Caki2 (cell line): ENCODE data around the gene CFLAR. TPM values are rescaled to one million over a fixed set of nuclear protein-coding genes. Genes with fewer than 3 reads are reported as not detected.
A peak's percentile ranks its signal among the peaks of the same experiment; 100 is the strongest.

Source experiments
- DNase-seq: peaks from one replicate; pipeline ENCODE4 v3.0.0-alpha.2; 2015; ENCODE audit warnings: low read depth
- in situ Hi-C: cut with HindIII; loops from 2 replicates; pipeline ENCODE4 v1.10.0; 2016; ENCODE audit warnings: low sequenced_read_pairs, low pct_unique_long_range_greater_than_20kb, mixed read lengths
- total RNA-seq: library from RNA; depleted of rRNA; stranded (reverse); fragments of >200 nt; shearing (Covaris generic); gene quantifications from 2 replicates; pipeline ENCODE4 v1.2.3, GENCODE V29; 2014; ENCODE audit warnings: low replicate concordance

Gene CFLAR
- total RNA-seq, 1 experiment from 2014 or later, result 99.7 TPM

- DNase-seq, result no peak
- in situ Hi-C loops, result no loop called here
Observed at GRCh38 chr2:201195331-201195730, 79.4 kb downstream of the CFLAR start.

- DNase-seq, result no peak
Observed at GRCh38 chr2:201196003-201196402, 80.0 kb downstream of the CFLAR start.

GRCh38 chr2:201196803-201197202 is 80.8 kb downstream of the CFLAR start:
- no peak for DNase-seq
- in situ Hi-C loops, result no loop called here

More at GRCh38 chr2:201196003-201196402, 80.0 kb downstream of the CFLAR start:
- in situ Hi-C loops, result no loop called here

GRCh38 chr2:201197781-201198180 is 81.8 kb downstream of the CFLAR start:
- no peak for DNase-seq
- in situ Hi-C loops, result no loop called here

- no peak for DNase-seq
- in situ Hi-C loops, result no loop called here
Observed at GRCh38 chr2:201199847-201200246, 83.9 kb downstream of the CFLAR start.

GRCh38 chr2:201200345-201200744 is 84.4 kb downstream of the CFLAR start:
- DNase-seq, result no peak
- in situ Hi-C loops, result no loop called here

- in situ Hi-C loops, result no loop called here
Observed at GRCh38 chr2:201201371-201201770, 85.4 kb downstream of the CFLAR start.

GRCh38 chr2:201203916-201204654 is 88.1 kb downstream of the CFLAR start:
- in situ Hi-C loops, result no loop called here
- DNase-seq, result no peak

More at GRCh38 chr2:201201371-201201770, 85.4 kb downstream of the CFLAR start:
- DNase-seq, result no peak

GRCh38 chr2:201204655-201205514 is 88.9 kb downstream of the CFLAR start:
- in situ Hi-C loops, result no loop called here
- DNase-seq, result peak; percentile 72

GRCh38 chr2:201205515-201205849 is 89.5 kb downstream of the CFLAR start:
- in situ Hi-C loops, result no loop called here

GRCh38 chr2:201208563-201209252 is 92.7 kb downstream of the CFLAR start:
- no peak for DNase-seq
- in situ Hi-C loops, result no loop called here

More at GRCh38 chr2:201205515-201205849, 89.5 kb downstream of the CFLAR start:
- DNase-seq, result peak; percentile 27

- in situ Hi-C loops, result no loop called here
- no peak for DNase-seq
Observed at GRCh38 chr2:201215963-201216362, 100.0 kb downstream of the CFLAR start.

- DNase-seq, result no peak
- in situ Hi-C loops, result no loop called here
Observed at GRCh38 chr2:201216918-201217317, 101.0 kb downstream of the CFLAR start.

- DNase-seq, result no peak
- in situ Hi-C loops, result no loop called here
Observed at GRCh38 chr2:201218780-201219179, 102.8 kb downstream of the CFLAR start.

- in situ Hi-C loops, result no loop called here
- no peak for DNase-seq
Observed at GRCh38 chr2:201219328-201220096, 103.5 kb downstream of the CFLAR start.

GRCh38 chr2:201220102-201220570 is 104.2 kb downstream of the CFLAR start:
- in situ Hi-C loops, result no loop called here

GRCh38 chr2:201223089-201224073 is 107.4 kb downstream of the CFLAR start:
- DNase-seq, result no peak
- in situ Hi-C loops, result no loop called here

More at GRCh38 chr2:201220102-201220570, 104.2 kb downstream of the CFLAR start:
- no peak for DNase-seq
